Limb (tissue), 2 donors: ENCODE measurements around the gene SMPD3.

Experiments used
- DNase-seq, 2 donors: peaks; one replicate each; pipeline ENCODE4 v3.0.0-alpha.2; 2016; ENCODE audit errors: extremely low spot score in 2 of 2

The SMPD3 gene

DNA sequence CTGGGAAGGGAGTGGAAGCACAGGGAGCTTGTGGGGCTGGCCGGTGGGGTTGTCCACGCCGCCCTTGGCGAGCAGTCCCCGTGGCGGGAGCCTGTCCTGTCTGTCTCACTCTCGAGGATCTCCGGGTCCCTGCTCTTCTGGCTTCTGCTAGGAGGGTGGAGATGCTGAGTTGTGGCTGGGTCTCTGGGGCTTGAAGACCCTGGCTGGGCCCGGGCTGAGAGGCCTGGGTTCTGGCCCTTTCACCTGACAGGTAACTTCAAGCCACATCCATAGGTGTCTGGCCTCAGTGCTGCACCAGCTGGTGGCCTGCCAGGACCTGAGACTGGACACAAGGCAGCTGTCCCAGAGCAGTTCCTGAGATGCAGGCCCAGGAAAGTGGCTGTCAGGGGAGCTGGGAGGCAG, 90.8 kb downstream of the SMPD3 start:
- no peak for DNase-seq

DNA sequence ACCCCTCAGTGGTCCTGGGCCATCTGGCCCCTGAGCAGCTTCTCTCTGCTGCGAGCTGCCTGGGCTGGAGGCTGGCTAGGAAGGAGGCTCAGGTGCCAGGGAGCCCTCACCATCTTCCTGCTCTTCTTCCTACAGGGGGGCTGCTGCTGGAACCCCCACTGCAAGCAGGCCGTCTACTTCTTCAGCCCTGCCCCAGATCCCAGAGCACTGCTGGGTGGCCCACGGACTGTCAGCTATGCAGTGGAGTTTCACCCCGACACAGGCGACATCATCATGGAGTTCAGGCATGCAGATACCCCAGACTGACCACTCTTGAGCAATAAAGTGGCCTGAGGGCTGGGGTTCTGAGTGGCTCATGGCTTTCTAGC, 91.4 kb downstream of the SMPD3 start:
- no peak for DNase-seq

GRCh38 chr16:68356249-68356918, 91.9 kb downstream of the SMPD3 start:
- DNase-seq, result no peak

DNA sequence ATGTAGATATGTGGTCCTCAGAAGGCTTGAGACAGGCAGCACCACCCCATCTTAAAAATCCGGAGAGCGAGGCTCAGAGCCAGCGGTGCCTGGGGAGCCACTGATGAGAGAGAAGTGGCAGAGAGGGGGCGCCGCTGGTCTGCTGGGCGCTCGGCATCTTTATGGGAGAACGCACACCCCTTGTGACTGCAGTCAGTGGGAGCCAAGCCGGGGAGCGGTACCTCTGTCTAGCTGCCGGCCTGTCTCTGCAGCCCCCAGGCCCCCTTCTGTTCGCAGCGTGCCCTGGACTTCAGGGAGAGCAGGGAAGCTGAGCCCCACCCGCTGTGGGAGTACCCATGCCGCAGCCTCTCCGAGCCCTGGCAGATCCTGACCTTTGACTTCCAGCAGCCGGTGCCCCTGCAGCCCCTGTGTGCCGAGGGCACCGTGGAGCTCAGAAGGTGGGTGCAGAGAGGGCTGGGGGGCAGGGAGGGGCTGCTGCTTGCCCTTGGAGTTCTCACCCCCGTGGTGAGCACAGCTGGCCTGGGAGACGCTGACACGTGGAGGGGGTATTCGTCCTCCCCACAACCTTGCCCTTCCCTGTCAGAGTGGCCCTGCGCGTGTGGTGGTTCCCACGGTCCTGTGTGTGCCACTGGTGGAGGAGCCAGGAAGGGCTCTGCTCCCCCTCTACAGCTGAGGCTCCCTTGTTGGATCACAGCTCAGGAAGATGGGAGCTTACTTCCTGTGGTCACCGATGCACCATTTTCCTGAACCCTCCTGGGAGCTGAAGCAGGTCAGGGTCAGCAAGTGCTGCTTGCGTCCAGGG, 92.7 kb downstream of the SMPD3 start:
- DNase-seq, result no peak

DNA sequence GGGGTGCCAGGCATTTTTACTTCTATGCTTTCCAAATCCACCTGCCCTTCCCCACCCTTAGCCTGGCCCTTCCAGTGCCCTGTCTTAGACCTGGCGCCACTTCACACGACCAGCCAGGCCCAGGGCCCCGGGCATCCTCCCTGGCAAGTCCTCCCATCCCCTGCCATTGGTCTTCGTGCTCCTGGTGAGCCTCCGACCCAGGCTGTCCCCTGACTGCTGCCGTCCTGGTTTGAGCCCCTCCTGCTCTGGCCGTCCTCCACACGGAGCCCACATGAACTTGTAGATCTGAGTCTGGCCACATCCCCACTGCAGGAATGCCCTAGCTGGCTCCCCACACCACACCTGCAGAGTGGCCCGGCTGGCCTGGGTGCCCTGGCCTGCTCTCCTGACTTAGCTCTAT, 93.5 kb downstream of the SMPD3 start:
- DNase-seq, result no peak

- DNase-seq, result no peak
Measured at GRCh38 chr16:68353366-68353765, 94.9 kb downstream of the SMPD3 start.

GRCh38 chr16:68351991-68352431, 96.3 kb downstream of the SMPD3 start:
- no peak for DNase-seq

DNA sequence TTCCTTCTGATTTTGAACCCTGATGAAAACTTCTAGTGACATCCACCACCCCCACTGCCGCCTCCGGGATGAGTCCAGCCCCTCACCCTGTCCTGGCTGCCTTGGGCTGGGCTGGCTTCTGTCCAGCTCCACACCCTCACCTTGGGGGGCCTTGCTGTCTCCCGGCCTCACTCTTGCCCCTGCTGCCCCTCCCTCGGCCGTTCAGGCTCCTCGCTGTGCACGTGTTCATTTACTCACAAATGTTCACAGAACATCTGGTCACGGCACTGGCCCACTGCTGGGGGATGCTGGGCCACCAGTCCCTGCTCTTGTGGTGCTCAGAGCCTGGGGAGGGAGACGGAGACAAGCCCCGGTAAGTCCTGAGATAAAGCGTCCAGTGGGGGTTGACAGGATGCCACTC, 96.8 kb downstream of the SMPD3 start:
- no peak for DNase-seq

GRCh38 chr16:68350813-68351350, 97.4 kb downstream of the SMPD3 start:
- no peak for DNase-seq

DNA sequence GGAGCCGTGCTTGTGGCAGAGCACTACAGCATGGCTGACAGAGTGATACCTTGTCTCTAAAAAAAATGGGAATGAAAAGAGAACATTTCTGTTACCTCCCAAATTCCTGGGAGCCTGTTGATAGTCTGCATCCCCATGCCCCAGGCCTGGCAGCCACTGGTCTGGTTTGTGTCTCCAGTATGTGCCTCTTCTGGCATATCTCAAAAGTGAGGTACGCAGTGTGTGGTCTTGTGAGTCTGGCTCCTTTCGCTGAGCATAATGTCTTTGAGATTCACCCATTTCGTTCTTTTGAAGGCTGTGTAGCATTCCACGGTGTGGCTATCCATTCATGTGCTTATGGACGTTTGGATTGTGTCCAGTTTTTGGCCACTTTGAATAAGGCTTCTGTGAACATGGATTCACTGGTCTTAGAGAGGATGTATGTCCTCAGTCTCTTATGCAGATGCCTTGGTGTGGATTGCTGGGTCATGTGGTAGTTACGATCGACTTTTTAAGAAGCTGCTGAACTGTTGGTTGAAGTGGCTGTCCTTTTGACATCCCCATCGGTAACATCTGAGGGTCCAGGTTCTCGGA, 98.4 kb downstream of the SMPD3 start:
- DNase-seq, result no peak

- no peak for DNase-seq
Measured at GRCh38 chr16:68348639-68349445, 99.5 kb downstream of the SMPD3 start.

GRCh38 chr16:68347605-68348004, 100.7 kb downstream of the SMPD3 start:
- DNase-seq, result no peak

DNA sequence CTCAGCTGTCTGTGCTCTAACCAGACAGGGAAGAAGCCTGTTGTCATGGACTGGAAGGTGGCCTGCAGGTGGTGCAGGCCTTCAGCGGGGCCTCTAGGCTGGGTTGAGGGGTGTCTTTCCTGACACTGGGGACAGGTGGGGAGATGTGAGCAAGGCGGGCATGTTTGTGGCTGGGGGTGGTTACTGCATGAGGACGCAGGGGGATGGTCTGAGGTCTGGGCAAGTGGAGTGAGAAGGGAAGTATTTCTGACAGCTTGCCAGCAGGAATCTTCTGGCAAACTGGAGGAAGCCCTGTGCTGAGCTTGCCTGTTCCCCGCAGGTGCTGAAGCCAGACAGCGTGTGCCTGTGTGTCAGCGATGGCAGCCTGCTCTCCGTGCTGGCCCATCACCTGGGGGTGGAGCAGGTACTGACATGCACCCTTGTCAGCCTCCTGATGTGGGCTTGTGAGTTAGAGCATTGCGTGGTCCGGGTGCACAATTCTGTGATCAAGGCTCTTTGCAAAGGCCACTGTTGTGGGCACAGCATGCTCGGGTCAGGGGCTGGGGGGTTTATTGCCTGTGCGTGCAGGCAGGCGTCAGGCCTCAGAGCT, 101.3 kb downstream of the SMPD3 start:
- DNase-seq, result no peak

GRCh38 chr16:68345958-68346635, 102.2 kb downstream of the SMPD3 start:
- DNase-seq, result no peak

- no peak for DNase-seq
Measured at GRCh38 chr16:68345351-68345810, 102.9 kb downstream of the SMPD3 start.

DNA sequence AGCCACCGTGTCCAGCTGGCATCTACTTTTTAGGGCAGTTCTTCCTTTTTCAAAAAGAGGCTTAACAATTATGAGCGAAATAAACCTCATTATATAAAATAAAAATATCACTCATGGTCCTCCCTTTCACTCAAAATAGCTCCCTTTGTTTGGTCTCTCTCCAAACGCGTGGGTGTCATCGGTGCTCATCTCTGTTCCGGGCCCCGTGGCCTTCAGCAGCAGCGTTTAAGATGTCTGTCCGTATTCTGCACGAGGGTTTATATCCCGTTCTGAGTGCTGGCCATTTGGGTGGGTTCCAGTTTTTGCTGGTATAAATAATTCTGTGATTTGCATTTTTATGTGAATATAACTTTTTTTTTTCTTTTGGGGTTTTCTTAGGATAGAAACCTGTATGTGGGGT, 104.1 kb downstream of the SMPD3 start:
- DNase-seq, result no peak

DNA sequence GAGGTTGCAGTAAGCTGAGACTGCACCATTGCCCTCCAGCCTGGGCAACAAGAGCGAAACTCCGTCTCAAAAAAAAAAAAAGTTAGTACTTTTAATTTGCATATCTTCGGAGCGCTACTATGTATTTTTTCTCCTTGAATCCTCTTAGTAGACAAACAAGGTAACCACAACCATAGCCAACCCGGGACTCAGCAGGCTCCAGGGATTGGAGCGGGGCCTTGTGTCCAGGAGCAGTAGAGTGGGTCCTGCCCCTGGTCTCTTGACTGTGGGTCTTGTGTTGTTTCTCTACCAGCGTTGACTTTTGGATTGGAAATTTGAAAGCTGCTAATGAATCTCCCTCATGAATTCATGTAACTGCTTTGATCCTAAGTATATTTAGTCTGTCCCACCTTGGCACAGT, 105.2 kb downstream of the SMPD3 start:
- no peak for DNase-seq

DNA sequence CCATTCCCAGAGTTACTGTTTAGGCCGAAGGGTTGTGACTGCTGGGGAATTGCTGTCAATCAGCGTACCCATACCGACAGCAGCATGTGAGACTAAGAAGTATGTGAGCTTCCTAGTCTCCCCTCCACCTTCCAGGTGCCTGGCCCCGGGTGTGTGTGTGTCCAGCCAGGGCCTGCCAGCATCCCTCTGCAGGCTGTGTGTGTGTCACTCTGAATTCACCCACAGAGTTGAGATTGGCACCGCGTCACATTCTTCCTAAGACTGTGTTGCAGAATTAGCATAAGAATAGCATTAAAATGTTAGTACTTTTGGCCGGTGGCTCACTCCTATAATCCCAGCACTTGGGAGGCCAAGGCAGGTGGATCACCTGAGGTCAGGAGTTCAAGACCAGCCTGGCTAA, 105.7 kb downstream of the SMPD3 start:
- no peak for DNase-seq

DNA sequence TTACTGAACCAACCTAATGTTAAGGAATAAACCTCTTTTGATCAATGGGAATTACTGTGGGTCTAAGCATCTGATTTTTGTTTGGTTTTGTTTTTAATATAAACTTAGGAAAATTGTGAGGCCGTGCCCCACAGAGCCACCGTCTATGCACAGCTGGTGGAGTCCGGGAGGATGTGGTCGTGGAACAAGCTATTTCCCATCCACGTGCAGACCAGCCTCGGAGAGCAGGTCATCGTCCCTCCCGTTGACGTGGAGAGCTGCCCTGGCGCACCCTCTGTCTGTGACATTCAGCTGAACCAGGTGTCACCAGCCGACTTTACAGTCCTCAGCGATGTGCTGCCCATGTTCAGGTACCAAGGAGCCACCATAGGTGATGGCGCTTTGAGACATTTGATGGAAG, 109.1 kb downstream of the SMPD3 start:
- no peak for DNase-seq

DNA sequence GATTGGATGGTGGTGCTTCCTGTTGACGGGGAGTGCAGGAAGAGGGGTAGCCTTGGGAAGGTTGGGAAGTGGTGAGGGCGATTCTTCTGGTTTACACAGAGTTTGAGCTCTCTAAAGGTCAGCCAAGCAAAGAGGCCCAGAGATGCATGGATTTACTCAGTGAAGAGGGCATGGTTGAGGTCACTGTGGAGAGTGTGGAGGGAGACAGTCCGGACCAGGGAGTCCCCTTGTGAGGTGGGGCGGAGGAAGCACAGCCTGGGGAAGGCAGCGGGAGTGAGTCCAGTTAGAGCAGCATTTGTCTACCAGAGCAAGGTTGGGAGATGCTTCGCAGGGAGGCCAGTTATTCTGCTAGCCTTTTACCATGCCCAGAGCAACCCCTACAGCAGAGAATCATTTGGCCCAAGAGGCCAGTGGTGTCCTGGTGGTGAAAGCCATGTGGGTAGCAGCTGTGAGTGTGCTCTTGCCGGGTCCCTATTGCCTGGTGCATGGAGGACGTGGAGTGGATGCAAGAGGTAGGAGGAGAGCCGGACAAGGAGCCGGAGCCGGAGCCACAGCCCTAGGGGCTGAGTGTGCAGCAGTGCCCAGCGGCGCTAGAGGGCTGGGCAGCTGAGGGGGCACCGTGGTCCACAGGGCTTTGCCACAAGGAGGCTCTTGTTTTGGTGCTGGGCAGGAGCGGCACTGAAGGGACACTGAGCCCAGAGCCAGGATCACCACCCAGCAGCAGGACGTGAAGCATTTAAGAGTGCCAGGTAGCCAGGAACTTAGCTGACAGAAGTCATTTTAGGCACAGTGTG, 109.8 kb downstream of the SMPD3 start:
- no peak for DNase-seq
